AG04450 (cell line): ENCODE results near the gene ARHGAP12. TPM values are rescaled to one million over a fixed set of nuclear protein-coding genes. Genes with fewer than 3 reads are reported as not detected.

Experiments
- CTCF ChIA-PET: fragments of 300-600, 350-600 bp; formaldehyde crosslinking; extraction: SDS; loops from one replicate; lab custom pipeline; 2022; ENCODE audit warnings: antibody characterized with exemption, inconsistent platforms; lab: Charles Lee
- POLR2A ChIA-PET: fragments of 350-600 bp; formaldehyde crosslinking; extraction: SDS; loops from one replicate; lab custom pipeline; 2021; ENCODE audit warnings: antibody characterized with exemption, inconsistent platforms; lab: Yijun Ruan, JAX
- DNase-seq: peaks from one replicate; pipeline ENCODE4 v3.0.0-alpha.2; 2011; ENCODE audit warnings: low read depth, low spot score
- H3K27ac ChIP-seq: one replicate; pipeline ENCODE4 v1.5.1; 2012; ENCODE audit warnings: low read depth, low read length, control low read depth
- H3K27me3 ChIP-seq: one replicate; pipeline ENCODE4 v1.6.0; 2012; ENCODE audit warnings: low read length; ENCODE audit not compliant: control insufficient read depth, insufficient read depth
- H3K4me3 ChIP-seq: 2 replicates; pipeline ENCODE4 v1.5.1; 2011; ENCODE audit warnings: mild to moderate bottlenecking, low read depth, low read length, control low read depth
- H3K9me3 ChIP-seq: 2 replicates; pipeline ENCODE4 v1.5.1; 2012; ENCODE audit warnings: low read length; ENCODE audit not compliant: control insufficient read depth, insufficient read depth
- CTCF ChIP-seq: IDR thresholded peaks from 2 replicates; pipeline ENCODE4 v1.5.1; 2011; ENCODE audit warnings: low read depth, low read length, control low read depth, inconsistent platforms
- polyA plus RNA-seq: library from polyadenylated mRNA; depleted of rRNA; stranded (reverse); fragments of >200 nt; gene quantifications from 2 replicates; pipeline ENCODE4 v1.2.3, GENCODE V29; 2011

ARHGAP12 gene
- polyA plus RNA-seq, 1 experiment = 26.3 TPM

GRCh38 chr10:31883397-31883796 lies 45.2 kb downstream of the ARHGAP12 start:
- ChIA-PET POLR2A (interaction anchor here (0.6 kb wide), 1 partner anchor 1165 kb away, joined by 15 read pairs; no protein-coding TSS in a partner anchor), CTCF (no interaction called here)
- no peak for DNase-seq
- no peak overlapping the region for H3K27ac ChIP-seq
- TF ChIP-seq CTCF = no peak
- H3K27me3 ChIP-seq = no peaks in the 10 kb centered on the region
- H3K4me3 ChIP-seq = no peak overlapping the region
- H3K9me3 ChIP-seq = no peaks in the 10 kb centered on the region

GRCh38 chr10:31878486-31878885 lies 50.1 kb downstream of the ARHGAP12 start:
- ChIA-PET CTCF (interaction anchor here (2.0 kb wide), 1 partner anchor 16 kb away, joined by 9 read pairs; no protein-coding TSS in a partner anchor), POLR2A (no interaction called here)
- H3K27me3 ChIP-seq = no peaks in the 10 kb centered on the region
- no peak for DNase-seq
- no peak for TF ChIP-seq CTCF
- H3K9me3 ChIP-seq = no peaks in the 10 kb centered on the region
- no peak overlapping the region for H3K4me3 ChIP-seq
- no peak overlapping the region for H3K27ac ChIP-seq

- no peaks in the 10 kb centered on the region for H3K27me3 ChIP-seq
- CTCF ChIA-PET = interaction anchor here (0.6 kb wide), 1 partner anchor 564 kb away, joined by 3 read pairs; no protein-coding TSS in a partner anchor
- no peaks in the 10 kb centered on the region for H3K9me3 ChIP-seq
- H3K4me3 ChIP-seq = no peak overlapping the region
- no peak overlapping the region for H3K27ac ChIP-seq
- no peak for TF ChIP-seq CTCF
- POLR2A ChIA-PET = no interaction called here
- DNase-seq = no peak
Measured at GRCh38 chr10:31876652-31877352, 51.8 kb downstream of the ARHGAP12 start.

- ChIA-PET POLR2A (no interaction called here), CTCF (no interaction called here)
- no peaks in the 10 kb centered on the region for H3K27me3 ChIP-seq
- no peak for DNase-seq
- no peaks in the 10 kb centered on the region for H3K9me3 ChIP-seq
- no peak overlapping the region for H3K4me3 ChIP-seq
- no peak for TF ChIP-seq CTCF
- H3K27ac ChIP-seq = no peak overlapping the region
Measured at GRCh38 chr10:31875608-31876007, 53.0 kb downstream of the ARHGAP12 start.

- ChIA-PET POLR2A (no interaction called here), CTCF (no interaction called here)
- no peak overlapping the region for H3K27ac ChIP-seq
Measured at GRCh38 chr10:31873724-31874123, 54.9 kb downstream of the ARHGAP12 start.

More at GRCh38 chr10:31873724-31874123, 54.9 kb downstream of the ARHGAP12 start:
- DNase-seq = no peak
- TF ChIP-seq CTCF = no peak
- no peaks in the 10 kb centered on the region for H3K27me3 ChIP-seq
- no peaks in the 10 kb centered on the region for H3K9me3 ChIP-seq
- H3K4me3 ChIP-seq = no peak overlapping the region
